AG09319 (cell line): Measurements from ENCODE around the gene IQCE.

Source experiments
- DNase-seq: peaks from one replicate; pipeline ENCODE4 v3.0.0-alpha.2; 2010; ENCODE audit warnings: low read depth; ENCODE audit errors: extremely low read depth
- TF ChIP-seq, protein P1 (sequence below): IDR thresholded peaks from 2 replicates; pipeline ENCODE4 v1.5.1; 2011; ENCODE audit warnings: low read depth, mild to moderate bottlenecking, inconsistent platforms, low read length, moderate library complexity

Gene IQCE

DNA sequence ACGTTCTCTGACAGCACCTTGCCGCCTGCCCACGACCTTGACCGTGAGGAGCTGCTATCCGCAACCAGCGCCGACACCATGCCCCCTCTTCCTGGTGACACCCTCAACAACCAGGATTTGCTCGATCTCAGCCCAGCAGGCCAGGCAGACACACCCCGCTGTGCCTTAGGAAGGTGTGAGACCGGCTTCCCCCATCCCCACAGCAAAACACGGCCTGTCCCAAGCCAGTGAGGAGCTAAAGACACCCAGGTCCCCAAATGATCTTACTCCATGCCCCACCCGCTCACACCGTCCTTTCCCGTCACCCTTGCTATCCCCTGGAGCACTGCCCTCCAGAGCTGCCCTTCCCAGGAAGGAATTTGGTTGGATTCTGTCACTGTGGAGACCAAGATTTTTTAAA is 51.7 kb downstream of the IQCE start:
- TF ChIP-seq, protein P1, sequence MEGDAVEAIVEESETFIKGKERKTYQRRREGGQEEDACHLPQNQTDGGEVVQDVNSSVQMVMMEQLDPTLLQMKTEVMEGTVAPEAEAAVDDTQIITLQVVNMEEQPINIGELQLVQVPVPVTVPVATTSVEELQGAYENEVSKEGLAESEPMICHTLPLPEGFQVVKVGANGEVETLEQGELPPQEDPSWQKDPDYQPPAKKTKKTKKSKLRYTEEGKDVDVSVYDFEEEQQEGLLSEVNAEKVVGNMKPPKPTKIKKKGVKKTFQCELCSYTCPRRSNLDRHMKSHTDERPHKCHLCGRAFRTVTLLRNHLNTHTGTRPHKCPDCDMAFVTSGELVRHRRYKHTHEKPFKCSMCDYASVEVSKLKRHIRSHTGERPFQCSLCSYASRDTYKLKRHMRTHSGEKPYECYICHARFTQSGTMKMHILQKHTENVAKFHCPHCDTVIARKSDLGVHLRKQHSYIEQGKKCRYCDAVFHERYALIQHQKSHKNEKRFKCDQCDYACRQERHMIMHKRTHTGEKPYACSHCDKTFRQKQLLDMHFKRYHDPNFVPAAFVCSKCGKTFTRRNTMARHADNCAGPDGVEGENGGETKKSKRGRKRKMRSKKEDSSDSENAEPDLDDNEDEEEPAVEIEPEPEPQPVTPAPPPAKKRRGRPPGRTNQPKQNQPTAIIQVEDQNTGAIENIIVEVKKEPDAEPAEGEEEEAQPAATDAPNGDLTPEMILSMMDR = no peak
- DNase-seq = no peak

DNA sequence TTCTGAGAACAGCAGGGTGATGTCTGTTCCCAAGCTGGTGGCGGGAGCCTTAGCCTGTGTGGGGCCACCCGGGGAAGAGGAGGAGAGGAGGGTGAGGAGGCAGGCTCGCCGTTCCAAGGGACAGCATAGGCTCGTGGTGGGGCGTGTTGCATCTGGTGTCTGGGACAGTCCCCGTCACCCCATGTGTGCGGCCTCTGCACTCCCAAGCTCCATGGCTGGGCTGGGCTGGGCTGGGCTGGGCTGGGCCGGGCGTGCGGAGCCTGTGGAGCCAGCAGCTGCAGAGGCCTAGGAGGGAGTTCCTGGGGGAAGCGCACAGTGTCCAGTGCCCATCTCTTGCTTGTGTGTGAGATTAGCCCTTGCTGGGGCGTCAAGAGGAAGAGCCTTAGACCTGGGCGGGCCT is 52.1 kb downstream of the IQCE start:
- TF ChIP-seq, protein P1 = no peak
- DNase-seq = no peak

DNA sequence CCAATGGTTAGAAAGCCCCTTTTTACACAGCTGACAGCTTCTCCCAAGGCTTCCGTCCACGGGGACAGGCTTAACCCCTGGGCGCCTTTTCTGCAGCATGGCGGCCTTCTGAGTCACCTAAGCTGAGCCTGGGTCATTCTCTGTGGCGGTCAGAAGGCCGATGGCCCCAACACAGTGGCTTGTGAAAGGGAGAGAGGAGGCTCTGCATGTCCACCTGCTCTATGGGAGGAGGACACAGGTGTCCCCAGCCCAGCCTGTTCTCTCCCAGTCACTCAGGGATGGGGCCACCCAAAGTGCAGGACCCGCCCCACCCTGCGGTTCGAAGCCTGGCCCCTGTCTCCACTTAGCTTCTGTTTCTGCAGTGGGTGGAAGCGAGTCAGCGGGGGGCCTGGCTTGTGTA is 52.6 kb downstream of the IQCE start:
- DNase-seq = no peak
- TF ChIP-seq, protein P1 = no peak

DNA sequence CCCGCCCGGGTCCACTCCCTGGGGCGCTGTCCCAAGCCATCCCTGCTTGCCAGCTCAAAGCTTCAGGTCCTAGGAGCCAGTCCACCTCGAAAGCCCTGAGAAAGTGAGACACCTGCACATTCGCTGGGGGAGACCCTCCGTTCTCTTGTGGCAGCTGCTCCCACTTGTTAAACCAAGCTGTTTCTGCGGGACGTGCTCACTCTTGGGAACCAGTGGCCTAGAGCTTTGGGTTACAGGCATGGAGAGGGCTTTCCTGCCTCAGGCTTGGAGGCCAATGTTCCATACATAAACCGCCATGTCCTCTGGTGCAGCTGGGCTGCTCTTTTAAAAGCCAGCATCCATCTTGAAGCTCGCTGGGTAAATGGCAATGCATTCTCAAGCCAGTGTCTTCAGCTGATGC is 53.1 kb downstream of the IQCE start:
- DNase-seq = no peak

DNA sequence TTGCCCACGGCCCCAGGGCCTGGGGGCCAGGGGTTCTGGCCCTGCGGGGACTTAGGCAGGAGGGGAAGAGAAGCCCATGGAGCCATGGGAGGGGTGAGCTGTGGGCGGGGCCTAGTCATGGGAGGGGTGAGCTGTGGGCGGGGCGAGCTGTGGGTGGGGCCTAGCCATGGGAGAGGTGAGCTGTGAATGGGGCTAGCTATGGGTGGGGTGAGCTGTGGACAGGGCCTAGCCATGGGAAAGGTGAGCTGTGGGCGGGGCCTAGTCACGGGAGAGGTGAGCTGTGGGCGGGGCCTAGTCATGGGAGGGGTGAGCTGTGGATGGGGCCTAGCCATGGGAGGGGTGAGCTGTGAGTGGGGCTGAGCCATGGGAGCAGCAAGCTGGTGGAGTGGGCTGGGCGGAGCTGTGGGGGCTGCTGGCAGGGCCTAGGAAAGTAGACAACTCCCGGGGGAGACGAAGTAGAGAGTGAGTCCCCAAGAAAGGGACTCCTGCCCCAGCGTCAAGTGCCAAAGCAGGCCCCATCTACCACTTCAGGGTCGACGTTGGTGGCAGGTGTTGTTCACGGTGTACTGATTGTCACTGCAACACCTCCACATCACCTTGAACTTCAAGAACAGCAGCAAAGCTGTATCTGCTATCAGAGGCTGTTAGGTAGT is 53.8 kb downstream of the IQCE start:
- no peak for DNase-seq

More for the DNA sequence above, 53.1 kb downstream of the IQCE start:
- TF ChIP-seq, protein P1 = no peak

DNA sequence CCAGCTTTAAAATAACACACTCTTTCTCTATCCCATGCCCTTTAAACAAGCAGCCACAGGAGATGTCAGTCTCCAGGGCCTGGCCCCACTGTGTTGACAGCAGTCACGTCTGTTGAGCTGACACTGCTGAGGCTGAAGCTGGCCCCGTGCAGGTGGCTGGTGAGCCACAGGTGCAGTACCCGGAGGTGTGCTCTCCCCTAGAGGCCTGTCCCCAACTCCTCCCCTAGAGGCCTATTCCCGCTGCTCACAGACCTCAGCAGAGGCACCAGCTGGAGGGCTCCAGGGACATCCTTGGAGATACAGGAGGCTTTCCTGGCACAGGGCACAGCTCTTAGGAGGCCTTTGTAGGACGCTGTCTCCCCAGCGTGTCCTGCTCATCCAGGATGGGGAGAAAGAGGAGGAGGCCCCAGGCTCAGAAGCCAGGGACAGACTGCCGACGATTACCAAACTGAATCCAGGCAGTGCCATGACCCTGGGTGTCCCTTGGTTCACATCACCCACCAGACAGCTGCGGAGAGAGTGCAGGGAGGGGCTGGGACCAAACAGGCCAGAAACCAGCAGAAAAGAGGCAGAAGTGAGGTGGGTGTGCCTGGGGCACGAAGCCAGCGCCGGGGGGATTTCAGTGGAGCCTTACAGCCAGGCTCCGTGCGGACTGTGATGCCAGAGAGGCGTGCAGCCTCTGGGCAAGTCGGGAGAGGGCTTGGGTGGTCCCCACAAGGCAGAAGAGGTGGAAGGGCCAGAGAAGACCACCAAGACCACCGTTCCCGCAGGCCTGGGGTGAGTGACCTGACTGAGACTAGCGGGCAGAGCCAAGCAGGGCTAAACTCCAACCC is 54.5 kb downstream of the IQCE start:
- no peak for DNase-seq
- TF ChIP-seq, protein P1 = no peak

More for the DNA sequence above, 53.8 kb downstream of the IQCE start:
- TF ChIP-seq, protein P1 = no peak

DNA sequence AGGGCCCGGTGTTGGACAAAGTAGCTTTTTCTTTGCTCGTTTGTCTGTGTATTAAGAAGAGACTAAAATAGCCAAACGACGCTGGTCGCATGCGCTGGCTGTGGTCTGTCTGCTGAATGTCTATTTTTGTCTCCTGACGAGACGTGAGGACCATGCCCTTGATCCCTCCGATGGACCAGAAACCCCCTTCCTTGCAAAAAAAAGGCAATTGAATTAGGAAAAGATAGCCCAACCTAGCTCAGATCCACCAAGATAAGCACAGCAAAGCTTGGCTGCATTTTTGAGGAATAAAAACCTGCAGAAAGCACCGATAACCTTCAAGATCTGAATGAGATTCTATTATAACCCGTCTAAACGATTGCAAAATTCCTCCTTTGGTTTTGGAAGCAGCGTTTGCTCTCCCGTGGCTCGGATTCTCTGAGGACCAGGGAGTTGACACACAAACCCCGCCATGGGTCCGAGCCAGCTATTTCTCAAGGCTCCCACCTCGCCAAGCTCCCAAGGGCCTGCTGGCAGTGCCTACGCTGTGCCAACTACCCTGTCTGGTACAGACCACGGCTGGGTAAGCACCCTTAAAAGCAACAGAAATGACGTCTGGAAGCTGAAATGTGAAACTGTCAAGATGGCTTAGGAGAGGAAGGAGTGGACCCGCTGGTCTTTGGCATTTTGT is 55.3 kb downstream of the IQCE start:
- TF ChIP-seq, protein P1 = no peak
- no peak for DNase-seq
